GM13976 (cell line): Measurements from ENCODE around the gene U2AF2.

Experiments
- DNase-seq: peaks from one replicate; pipeline ENCODE4 v3.0.0; 2012; ENCODE audit warnings: low spot score
- CTCF ChIP-seq: IDR thresholded peaks from 2 replicates; pipeline ENCODE4 v1.5.1; 2012; ENCODE audit warnings: borderline replicate concordance, mild to moderate bottlenecking; ENCODE audit not compliant: insufficient read depth; ENCODE audit errors: extremely low read depth, missing control alignments, control extremely low read depth
- in situ Hi-C: fragments of 300-500 bp; cut with MboI; formaldehyde crosslinking; loops from one replicate; pipeline ENCODE4 v1.12.0; 2022; ENCODE audit warnings: low sequenced_read_pairs, mixed read lengths, inconsistent platforms; ENCODE audit not compliant: unreplicated experiment

Gene U2AF2

GRCh38 chr19:55683449-55684261, 28.8 kb downstream of the U2AF2 start:
- in situ Hi-C loops, result no loop called here
- DNase-seq, result no peak
- TF ChIP-seq CTCF, result no peak

DNA sequence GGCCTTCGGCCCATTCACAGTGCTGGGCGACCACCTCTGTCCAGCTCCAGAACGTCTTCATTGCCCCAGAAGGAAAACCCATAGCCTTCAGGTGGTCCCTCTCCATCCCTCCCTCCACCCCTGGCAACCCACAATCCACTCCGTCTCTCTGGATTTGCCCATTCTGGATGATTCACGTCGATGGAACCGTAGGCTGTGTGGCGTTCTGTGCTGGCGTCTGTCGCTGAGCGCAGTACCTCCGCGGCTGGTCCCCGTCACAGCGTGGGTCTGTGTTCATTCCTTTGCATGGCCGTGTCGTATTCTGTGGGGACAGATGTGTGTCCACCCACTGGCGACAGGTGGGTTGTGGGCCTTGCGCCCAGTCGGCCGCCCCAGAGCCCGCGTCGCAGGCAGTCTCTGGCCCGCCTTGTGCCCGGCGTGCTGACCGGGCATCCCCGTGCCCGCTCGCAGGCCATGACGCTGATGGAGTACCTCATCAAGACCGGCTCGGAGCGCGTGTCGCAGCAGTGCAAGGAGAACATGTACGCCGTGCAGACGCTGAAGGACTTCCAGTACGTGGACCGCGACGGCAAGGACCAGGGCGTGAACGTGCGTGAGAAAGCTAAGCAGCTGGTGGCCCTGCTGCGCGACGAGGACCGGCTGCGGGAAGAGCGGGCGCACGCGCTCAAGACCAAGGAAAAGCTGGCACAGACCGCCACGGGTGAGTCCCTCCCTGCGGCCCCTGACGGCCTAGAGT, 30.3 kb downstream of the U2AF2 start:
- no peak for DNase-seq

GRCh38 chr19:55685776-55686175, 30.9 kb downstream of the U2AF2 start:
- no peak for DNase-seq
- no peak for TF ChIP-seq CTCF
- in situ Hi-C loops, result no loop called here

More for the DNA sequence above, 30.3 kb downstream of the U2AF2 start:
- in situ Hi-C loops, result no loop called here
- TF ChIP-seq CTCF, result no peak

DNA sequence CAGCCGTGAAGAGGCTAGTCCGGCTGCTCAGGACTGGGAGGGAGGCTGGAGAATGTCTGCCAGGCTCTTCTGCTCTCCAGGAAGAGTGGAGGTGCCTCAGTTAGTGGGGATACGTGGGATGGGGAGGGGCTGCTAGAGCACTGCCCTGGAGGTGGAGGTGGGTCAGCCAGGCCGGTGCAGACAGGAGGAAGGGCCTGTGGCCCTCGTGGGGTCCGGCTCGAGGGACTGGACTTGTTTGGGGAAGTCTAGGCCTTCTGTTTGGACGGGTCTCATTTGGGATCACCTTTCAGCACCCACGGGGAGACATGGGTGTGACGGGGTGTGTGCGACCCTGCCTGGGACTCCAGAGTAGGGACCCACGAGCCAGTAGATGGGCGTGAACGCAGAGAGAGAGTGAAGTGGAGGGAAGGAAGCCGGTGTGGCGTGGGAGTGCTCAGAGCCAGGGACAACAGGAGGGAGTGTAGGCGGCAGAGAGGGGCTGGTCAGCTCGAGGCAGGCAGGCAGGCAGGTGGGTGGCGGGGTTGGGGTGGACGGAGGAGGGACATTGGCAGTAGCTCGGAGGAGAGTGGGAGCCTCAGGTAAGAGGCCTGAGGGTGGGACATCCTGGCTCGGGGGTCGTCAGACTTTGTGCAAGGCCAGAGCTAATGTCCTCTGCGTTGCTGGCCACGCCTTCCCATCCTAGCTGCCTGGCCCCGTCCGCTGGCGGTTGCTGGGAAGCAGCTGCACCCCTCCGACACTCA, 31.6 kb downstream of the U2AF2 start:
- in situ Hi-C loops, result no loop called here

DNA sequence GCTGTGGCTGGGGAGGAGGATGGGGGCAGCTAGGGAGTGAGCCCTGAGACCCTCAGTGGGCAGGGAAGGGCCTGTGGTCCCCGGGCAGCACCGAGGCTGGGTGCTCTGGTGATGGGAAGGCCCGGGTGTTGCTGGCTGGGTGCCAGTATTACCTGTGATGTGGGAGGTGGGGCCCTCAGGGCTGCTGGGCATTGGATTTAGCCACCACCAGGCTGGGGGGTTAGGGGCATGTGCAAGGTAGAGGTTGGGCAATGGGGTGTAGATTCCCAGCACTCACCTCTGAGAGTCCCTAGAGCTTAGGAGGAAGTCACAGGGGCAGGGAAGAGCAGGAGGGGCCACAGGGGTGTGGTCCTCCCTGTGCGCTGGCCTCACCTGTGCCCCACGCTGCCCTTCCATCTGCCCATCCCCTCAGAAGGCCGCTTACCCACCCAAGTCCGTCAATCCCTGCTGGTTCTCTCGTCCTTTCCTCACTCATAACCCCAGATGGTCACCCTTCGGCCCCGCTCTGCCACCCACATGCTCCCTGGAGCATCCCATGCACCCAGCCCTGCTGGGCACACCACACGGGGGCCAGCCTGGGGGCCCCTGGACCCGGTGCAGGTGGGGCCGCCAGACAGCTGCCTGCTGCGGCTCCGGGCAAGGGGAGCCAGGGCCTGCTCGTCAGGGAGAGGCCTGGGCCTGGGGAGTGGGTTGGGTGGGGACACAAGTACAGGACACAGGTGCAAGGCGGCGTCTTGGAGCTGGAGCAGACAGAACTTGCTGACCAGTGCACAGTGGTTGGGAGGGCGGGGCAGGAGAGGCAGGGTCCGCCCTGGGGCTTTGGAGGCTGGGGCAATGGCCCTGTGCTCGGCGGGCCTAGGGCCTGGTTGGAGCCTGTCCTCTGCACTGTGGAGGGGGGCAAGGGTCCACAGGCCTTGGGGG, 32.7 kb downstream of the U2AF2 start:
- in situ Hi-C loops, result no loop called here
- TF ChIP-seq CTCF, result no peak
- no peak for DNase-seq

More for the DNA sequence above, 31.6 kb downstream of the U2AF2 start:
- no peak for DNase-seq
- no peak for TF ChIP-seq CTCF
